GM12873 (cell line): Measurements from ENCODE around the gene TOMM22.

Source experiments
- CTCF ChIP-seq: IDR thresholded peaks from 2 replicates; pipeline ENCODE4 v1.5.1; 2012; ENCODE audit warnings: low read depth, mild to moderate bottlenecking, moderate library complexity, low read length, control low read depth; ENCODE audit not compliant: insufficient read depth; ENCODE audit errors: missing control alignments

Gene TOMM22

DNA sequence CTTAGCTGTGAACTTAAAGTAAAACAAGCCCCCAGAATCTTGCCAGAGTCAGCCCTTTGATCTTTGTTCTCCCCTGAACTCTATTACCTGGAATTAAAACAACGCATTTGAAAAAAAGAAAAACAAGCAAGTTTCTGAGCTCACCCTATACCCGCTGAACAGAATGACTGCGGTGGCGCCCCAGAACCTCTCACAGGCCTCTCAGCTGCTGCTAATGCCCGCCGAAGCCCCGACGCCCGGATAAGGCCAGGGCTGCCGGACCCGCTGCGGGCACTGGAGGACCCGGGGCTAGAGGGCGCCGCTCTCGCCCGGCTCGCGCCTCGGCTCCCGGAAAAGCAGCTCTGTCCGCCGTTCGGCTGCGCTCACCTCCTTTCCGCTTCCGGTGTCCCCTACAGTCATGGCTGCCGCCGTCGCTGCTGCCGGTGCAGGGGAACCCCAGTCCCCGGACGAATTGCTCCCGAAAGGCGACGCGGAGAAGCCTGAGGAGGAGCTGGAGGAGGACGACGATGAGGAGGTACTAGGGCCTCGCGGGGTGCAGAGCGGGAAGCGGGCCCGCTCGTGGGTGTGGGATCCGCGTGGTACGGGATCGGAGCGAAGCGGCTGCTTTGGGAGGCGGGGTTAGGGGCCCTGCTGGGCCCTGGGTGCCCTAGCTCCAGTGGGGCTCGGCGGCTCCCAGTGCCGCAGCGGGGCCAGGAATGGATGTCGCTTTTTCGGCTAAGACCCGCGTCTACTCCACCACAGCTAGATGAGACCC is at the start of gene TOMM22:
TOMM22 (plus strand) TSS at position 376 of the 754 bp plus-strand sequence; CDS start at position 398, 22 bp downstream.
- peak; percentile 69 for TF ChIP-seq CTCF

GRCh38 chr22:38632528-38632927 is 49.2 kb upstream of the TOMM22 start:
- no peak for TF ChIP-seq CTCF

GRCh38 chr22:38638216-38638615 is 43.5 kb upstream of the TOMM22 start:
- no peak for TF ChIP-seq CTCF

- TF ChIP-seq CTCF: no peak
These were observed 43.0 kb upstream of the TOMM22 start for GRCh38 chr22:38638728-38639127.

- no peak for TF ChIP-seq CTCF
These were observed 40.2 kb upstream of the TOMM22 start for GRCh38 chr22:38641476-38642040.

DNA sequence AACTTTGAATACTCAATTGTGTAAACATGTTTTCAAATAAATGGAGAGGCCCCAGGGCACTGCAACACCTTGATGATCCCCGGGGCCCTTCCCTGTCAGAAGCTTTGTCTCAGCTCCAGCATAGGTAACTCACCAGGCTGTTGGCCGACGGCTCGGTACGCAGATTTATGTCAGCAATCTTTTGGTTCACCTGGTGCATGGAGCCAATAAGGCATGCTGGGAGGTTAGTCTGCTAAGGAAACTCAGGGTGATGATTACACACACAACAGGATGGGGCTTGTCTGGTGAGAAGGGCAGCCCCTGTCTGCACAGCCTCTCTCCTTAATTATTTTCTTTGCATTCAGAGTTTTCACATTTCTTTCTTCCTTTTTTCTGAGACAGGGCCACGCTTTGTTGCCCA is 36.3 kb upstream of the TOMM22 start:
- TF ChIP-seq CTCF: no peak

GRCh38 chr22:38649841-38650522 is 31.8 kb upstream of the TOMM22 start:
- no peak for TF ChIP-seq CTCF
